ENCODE data around the gene UNC50.

DNA sequence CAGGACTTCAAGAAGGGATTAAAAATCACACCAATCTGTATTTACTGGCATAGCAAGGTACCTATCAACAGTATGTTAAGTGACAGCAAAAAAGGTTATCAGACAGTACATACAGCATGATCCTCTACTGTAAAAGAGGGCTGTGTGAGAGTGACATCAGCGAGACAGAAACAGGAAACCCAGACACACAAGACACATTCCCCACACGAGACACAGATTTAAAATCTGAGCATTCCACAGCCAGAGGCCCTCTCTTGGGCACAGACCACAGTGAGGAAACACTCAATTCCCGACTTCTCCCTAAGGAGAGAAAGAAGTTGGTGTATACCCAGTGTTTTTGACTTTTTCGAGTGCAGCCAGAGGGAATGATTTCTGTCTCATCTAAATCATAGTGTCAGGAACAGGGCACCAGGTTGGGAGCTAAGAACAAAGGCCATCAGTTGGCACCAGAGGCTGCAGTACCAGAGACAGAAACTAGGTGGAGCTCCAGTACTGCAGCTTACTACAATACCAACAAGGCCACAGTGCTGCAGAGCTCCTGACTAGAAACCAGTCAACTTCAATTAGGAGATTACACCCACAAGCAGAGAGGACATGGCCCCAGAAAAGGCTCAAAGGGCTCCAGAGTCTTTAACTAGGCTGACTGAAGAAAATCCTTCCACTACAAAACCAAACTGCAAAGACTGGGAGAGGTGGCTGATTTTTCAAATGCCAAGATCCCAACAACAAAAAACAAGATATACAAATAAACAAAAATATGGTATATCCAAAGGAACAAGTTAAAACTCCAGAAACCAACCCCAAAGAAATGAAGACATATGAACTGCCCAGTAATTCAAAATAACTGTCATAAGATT is 41.0 kb downstream of the UNC50 start:
- TF ChIP-seq, protein P1, sequence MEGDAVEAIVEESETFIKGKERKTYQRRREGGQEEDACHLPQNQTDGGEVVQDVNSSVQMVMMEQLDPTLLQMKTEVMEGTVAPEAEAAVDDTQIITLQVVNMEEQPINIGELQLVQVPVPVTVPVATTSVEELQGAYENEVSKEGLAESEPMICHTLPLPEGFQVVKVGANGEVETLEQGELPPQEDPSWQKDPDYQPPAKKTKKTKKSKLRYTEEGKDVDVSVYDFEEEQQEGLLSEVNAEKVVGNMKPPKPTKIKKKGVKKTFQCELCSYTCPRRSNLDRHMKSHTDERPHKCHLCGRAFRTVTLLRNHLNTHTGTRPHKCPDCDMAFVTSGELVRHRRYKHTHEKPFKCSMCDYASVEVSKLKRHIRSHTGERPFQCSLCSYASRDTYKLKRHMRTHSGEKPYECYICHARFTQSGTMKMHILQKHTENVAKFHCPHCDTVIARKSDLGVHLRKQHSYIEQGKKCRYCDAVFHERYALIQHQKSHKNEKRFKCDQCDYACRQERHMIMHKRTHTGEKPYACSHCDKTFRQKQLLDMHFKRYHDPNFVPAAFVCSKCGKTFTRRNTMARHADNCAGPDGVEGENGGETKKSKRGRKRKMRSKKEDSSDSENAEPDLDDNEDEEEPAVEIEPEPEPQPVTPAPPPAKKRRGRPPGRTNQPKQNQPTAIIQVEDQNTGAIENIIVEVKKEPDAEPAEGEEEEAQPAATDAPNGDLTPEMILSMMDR (IDR thresholded peaks at IDR 0.05) = peak; percentile 77 to 87 (median 84)
- no peak for TF ChIP-seq POLR2A (IDR thresholded peaks at IDR 0.05)

Data from ovary (tissue), 3 donors.